Loucy (cell line): ENCODE results near the gene CERS6.

Source experiments
- CTCF ChIP-seq: fragments of 200-600 bp; sonication (generic); conservative IDR thresholded peaks from 2 replicates; pipeline ENCODE4 v1.5.1; 2014; ENCODE audit warnings: mild to moderate bottlenecking, antibody characterized with exemption, low read length
- EZH2phosphoT487 ChIP-seq: fragments of 200-600 bp; IDR thresholded peaks from 2 replicates; pipeline ENCODE4 v1.6.1; 2018; ENCODE audit warnings: antibody characterized with exemption, mild to moderate bottlenecking, moderate library complexity, borderline replicate concordance

GRCh38 chr2:168602379-168602778, 146.3 kb downstream of the CERS6 start:
- TF ChIP-seq CTCF: no peak
- TF ChIP-seq EZH2phosphoT487: no peak
